Measurements from ENCODE around the gene GRIP2.
A peak's percentile ranks its signal among the peaks of the same experiment; 100 is the strongest.

Gene GRIP2

GRCh38 chr3:14452740-14453710, 87.1 kb downstream of the GRIP2 start (continued):
- TF ChIP-seq, protein P1, sequence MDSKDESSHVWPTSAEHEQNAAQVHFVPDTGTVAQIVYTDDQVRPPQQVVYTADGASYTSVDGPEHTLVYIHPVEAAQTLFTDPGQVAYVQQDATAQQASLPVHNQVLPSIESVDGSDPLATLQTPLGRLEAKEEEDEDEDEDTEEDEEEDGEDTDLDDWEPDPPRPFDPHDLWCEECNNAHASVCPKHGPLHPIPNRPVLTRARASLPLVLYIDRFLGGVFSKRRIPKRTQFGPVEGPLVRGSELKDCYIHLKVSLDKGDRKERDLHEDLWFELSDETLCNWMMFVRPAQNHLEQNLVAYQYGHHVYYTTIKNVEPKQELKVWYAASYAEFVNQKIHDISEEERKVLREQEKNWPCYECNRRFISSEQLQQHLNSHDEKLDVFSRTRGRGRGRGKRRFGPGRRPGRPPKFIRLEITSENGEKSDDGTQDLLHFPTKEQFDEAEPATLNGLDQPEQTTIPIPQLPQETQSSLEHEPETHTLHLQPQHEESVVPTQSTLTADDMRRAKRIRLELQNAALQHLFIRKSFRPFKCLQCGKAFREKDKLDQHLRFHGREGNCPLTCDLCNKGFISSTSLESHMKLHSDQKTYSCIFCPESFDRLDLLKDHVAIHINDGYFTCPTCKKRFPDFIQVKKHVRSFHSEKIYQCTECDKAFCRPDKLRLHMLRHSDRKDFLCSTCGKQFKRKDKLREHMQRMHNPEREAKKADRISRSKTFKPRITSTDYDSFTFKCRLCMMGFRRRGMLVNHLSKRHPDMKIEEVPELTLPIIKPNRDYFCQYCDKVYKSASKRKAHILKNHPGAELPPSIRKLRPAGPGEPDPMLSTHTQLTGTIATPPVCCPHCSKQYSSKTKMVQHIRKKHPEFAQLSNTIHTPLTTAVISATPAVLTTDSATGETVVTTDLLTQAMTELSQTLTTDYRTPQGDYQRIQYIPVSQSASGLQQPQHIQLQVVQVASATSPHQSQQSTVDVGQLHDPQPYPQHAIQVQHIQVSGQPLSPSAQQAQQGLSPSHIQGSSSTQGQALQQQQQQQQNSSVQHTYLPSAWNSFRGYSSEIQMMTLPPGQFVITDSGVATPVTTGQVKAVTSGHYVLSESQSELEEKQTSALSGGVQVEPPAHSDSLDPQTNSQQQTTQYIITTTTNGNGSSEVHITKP (tag by site-specific recombination; IDR thresholded peaks at IDR 0.05) = peak; percentile 36; the same call in 1 of the 2 replicates
- TF ChIP-seq ZNF623 (tag by site-specific recombination; IDR thresholded peaks at IDR 0.05) = no peak
- TF ChIP-seq PRDM2 (tag by site-specific recombination; IDR thresholded peaks at IDR 0.05; ENCODE audit: borderline replicate concordance) = no peak
- TF ChIP-seq ZNF561 (tag by site-specific recombination; IDR thresholded peaks at IDR 0.05; ENCODE audit: borderline replicate concordance) = peak; percentile 82
- TF ChIP-seq ZNF19 (tag by site-specific recombination; IDR thresholded peaks at IDR 0.05; ENCODE audit: low read depth) = no peak
- no peak for TF ChIP-seq HOXA7 (CRISPR knock-in tag; IDR thresholded peaks at IDR 0.05; ENCODE audit: borderline replicate concordance)
- TF ChIP-seq ZNF785 (tag by site-specific recombination; IDR thresholded peaks at IDR 0.05) = no peak
- TF ChIP-seq ZNF423 (tag by site-specific recombination; IDR thresholded peaks at IDR 0.05) = peak; percentile 72
- TF ChIP-seq GLIS1 (tag by site-specific recombination; IDR thresholded peaks at IDR 0.05) = peak; percentile 99
- 0 out of 2 replicates have a peak, but pooled peaks have one; percentile 24 for TF ChIP-seq ZNF184 (tag by site-specific recombination; IDR thresholded peaks at IDR 0.05)
- TF ChIP-seq ZNF449 (tag by site-specific recombination; IDR thresholded peaks at IDR 0.05) = peak; percentile 58; the same call in 1 of the 2 replicates
- TF ChIP-seq ZSCAN23 (tag by site-specific recombination; IDR thresholded peaks at IDR 0.05) = peak; percentile 65; the same call in 1 of the 2 replicates
- peak; percentile 86 for TF ChIP-seq ZBTB8A (tag by site-specific recombination; IDR thresholded peaks at IDR 0.05)
- peak; percentile 81 for TF ChIP-seq EGR2 (tag by site-specific recombination; IDR thresholded peaks at IDR 0.05; ENCODE audit: low read depth)
- peak; percentile 91 for TF ChIP-seq ZNF843 (tag by site-specific recombination; IDR thresholded peaks at IDR 0.05)
- TF ChIP-seq ZNF560 (tag by site-specific recombination; IDR thresholded peaks at IDR 0.05; ENCODE audit: borderline replicate concordance) = no peak
- peak; percentile 95 for TF ChIP-seq IKZF3 (tag by site-specific recombination; IDR thresholded peaks at IDR 0.05)
- TF ChIP-seq ZNF621 (tag by site-specific recombination; IDR thresholded peaks at IDR 0.05) = no peak
- TF ChIP-seq, protein P2, sequence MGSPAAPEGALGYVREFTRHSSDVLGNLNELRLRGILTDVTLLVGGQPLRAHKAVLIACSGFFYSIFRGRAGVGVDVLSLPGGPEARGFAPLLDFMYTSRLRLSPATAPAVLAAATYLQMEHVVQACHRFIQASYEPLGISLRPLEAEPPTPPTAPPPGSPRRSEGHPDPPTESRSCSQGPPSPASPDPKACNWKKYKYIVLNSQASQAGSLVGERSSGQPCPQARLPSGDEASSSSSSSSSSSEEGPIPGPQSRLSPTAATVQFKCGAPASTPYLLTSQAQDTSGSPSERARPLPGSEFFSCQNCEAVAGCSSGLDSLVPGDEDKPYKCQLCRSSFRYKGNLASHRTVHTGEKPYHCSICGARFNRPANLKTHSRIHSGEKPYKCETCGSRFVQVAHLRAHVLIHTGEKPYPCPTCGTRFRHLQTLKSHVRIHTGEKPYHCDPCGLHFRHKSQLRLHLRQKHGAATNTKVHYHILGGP (tag by site-specific recombination; IDR thresholded peaks at IDR 0.05) = no peak
- TF ChIP-seq GLIS2 (tag by site-specific recombination; IDR thresholded peaks at IDR 0.05) = peak; percentile 68
- no peak; the same call in 1 of the 2 replicates for TF ChIP-seq ATF2 (tag by site-specific recombination; IDR thresholded peaks at IDR 0.05; ENCODE audit: low read depth)
